Right lobe of liver (tissue), 6 donors: ENCODE measurements around the gene DAPK1. TPM values are rescaled to one million over a fixed set of nuclear protein-coding genes. Genes with fewer than 3 reads are reported as not detected.

Experiments
- ATAC-seq, 4 donors: fragments of 200-7000 bp; cut with Tn5 transposase; one replicate each; pipeline ENCODE4 v1.9.1; 2020; ENCODE audit warnings: mild to moderate bottlenecking in 4 of 4, moderate library complexity in 4 of 4
- DNase-seq, 3 donors: peaks; one replicate each; pipeline ENCODE4 v3.0.0-alpha.2; 2020
- H3K27ac ChIP-seq, 3 donors: fragments of 200-600 bp; one replicate each; pipeline ENCODE4 v1.8.0; 2022
- H3K27me3 ChIP-seq, 2 donors: fragments of 200-600 bp; one replicate each; pipeline ENCODE4 v1.8.0; 2022
- H3K36me3 ChIP-seq, 4 donors: fragments of 200-600 bp; sonication (generic) in 1 of 4; one replicate each; pipeline versions ENCODE4 v1.5.1 to v1.8.0; 2017 to 2022; ENCODE audit warnings: control low read depth in 1 of 4
- H3K4me1 ChIP-seq, 4 donors: fragments of 200-600 bp; sonication (generic) in 1 of 4; one replicate each; pipeline versions ENCODE4 v1.5.1 to v1.8.0; 2017 to 2022; ENCODE audit warnings: control low read depth in 1 of 4
- H3K4me3 ChIP-seq, 3 donors: fragments of 200-600 bp; one replicate each; pipeline ENCODE4 v1.8.0; 2022
- H3K9me3 ChIP-seq, 4 donors: fragments of 200-600 bp; sonication (generic) in 1 of 4; one replicate each; pipeline versions ENCODE4 v1.5.1 to v1.8.0; 2017 to 2022; ENCODE audit warnings: control low read depth in 1 of 4
- CTCF ChIP-seq, 4 donors: fragments of 200-600 bp in 3 of 4; fragments of 450-650 bp in 1 of 4; IDR thresholded peaks; one replicate each; pipeline versions ENCODE4 v1.5.1 to v1.8.0; 2016 to 2022; ENCODE audit warnings: antibody characterized with exemption in 4 of 4, mild to moderate bottlenecking in 2 of 4
- POLR2A ChIP-seq: fragments of 450-650 bp; IDR thresholded peaks from one replicate; pipeline ENCODE4 v1.6.1; 2017; ENCODE audit warnings: antibody characterized with exemption, mild to moderate bottlenecking
- WGBS: methylation state at CpG from one replicate; pipeline ENCODE4 v1.1.6; 2018; ENCODE audit warnings: low coverage, low lambda C conversion rate; ENCODE audit not compliant: insufficient coverage; ENCODE audit errors: missing lambda C conversion rate; 5-methylcytosine and 5-hydroxymethylcytosine counted together
- intact Hi-C, 2 donors: fragments of 100-400 bp; cut with DNase I; formaldehyde crosslinking; loops; one replicate each; pipeline versions ENCODE4 v1.11.2 to v1.14.1; 2022
- total RNA-seq, 6 experiments: library from RNA; depleted of rRNA in 2 of 6; stranded (reverse); fragments of >200 nt in 2 of 6; fragmentation: NEBNext Ultra II Directional in 3 of 6; extraction: Animal tissue kit (Norgen Biotek cat#: 25700) in 3 of 6; gene quantifications; one replicate each; pipeline versions ENCODE4 v1.1.0 to v1.2.4, GENCODE V29; 2016 to 2023
- donor health status: DM: no; HTN: yes; CAD: no.
- donor health status: DM: no; HTN: no; CAD: no.
- donor health status: DM: no; HTN: no; CAD: no.
- donor health status: DM: no; HTN: yes; CAD: no.
- donor health status: DM: no; HTN: yes; CAD: no.

The DAPK1 gene
- total RNA-seq, 6 experiments from 2014 or later = 17.4 to 55.0 (median 33.9) TPM

- H3K4me1 ChIP-seq = peaks cover 0 to 18% (median 7%) of the 10 kb centered on the region in 4 donors
- TF ChIP-seq CTCF (IDR thresholded peaks at IDR 0.05) (no peak), POLR2A (no peak)
- no peak for DNase-seq
- no peaks in the 10 kb centered on the region for H3K36me3 ChIP-seq
- H3K27ac ChIP-seq = no peak overlapping the region
- ATAC-seq = no peak
- no peaks in the 10 kb centered on the region for H3K27me3 ChIP-seq
- no peaks in the 10 kb centered on the region for H3K9me3 ChIP-seq
- WGBS = 90% methylated on average over 3 of the region's 4 CpGs
- intact Hi-C loops = no loop called here
- no peak overlapping the region for H3K4me3 ChIP-seq
Observed at GRCh38 chr9:87534036-87534435, 36.4 kb downstream of the DAPK1 start.

- intact Hi-C loops = no loop called here
- ATAC-seq (no peak), DNase-seq (no peak)
- Histone ChIP-seq H3K9me3 (no peaks in the 10 kb centered on the region), H3K27me3 (no peaks in the 10 kb centered on the region), H3K27ac (no peak overlapping the region), H3K4me1 (peaks cover 0 to 11% (median 4%) of the 10 kb centered on the region in 4 donors), H3K4me3 (no peak overlapping the region), H3K36me3 (no peaks in the 10 kb centered on the region)
- 100% methylated on average over 2 of the region's 2 CpGs for WGBS
- TF ChIP-seq POLR2A (no peak), CTCF (IDR thresholded peaks at IDR 0.05) (no peak)
Observed at GRCh38 chr9:87534957-87535356, 37.3 kb downstream of the DAPK1 start.

GRCh38 chr9:87535817-87536539 is 38.3 kb downstream of the DAPK1 start:
- no peaks in the 10 kb centered on the region for H3K9me3 ChIP-seq
- no peak overlapping the region for H3K4me3 ChIP-seq
- no peaks in the 10 kb centered on the region for H3K27me3 ChIP-seq
- 64% methylated on average over 8 of the region's 8 CpGs for WGBS
- H3K27ac ChIP-seq = no peak overlapping the region
- intact Hi-C loops = no loop called here
- no peak for DNase-seq
- TF ChIP-seq CTCF (IDR thresholded peaks at IDR 0.05) (no peak), POLR2A (no peak)
- peaks cover 0 to 8% (median 4%) of the 10 kb centered on the region in 4 donors for H3K4me1 ChIP-seq
- peak in 1 of 4 donors; percentile 26 for ATAC-seq
- no peaks in the 10 kb centered on the region for H3K36me3 ChIP-seq

- H3K36me3 ChIP-seq = no peaks in the 10 kb centered on the region
- no peak for DNase-seq
- WGBS = 76% methylated on average over 5 of the region's 7 CpGs
- no peak for TF ChIP-seq CTCF (IDR thresholded peaks at IDR 0.05)
- TF ChIP-seq POLR2A = no peak
- H3K4me1 ChIP-seq = no peaks in the 10 kb centered on the region
- no peak for ATAC-seq
- H3K9me3 ChIP-seq = no peaks in the 10 kb centered on the region
- H3K27ac ChIP-seq = no peak overlapping the region
- no peaks in the 10 kb centered on the region for H3K27me3 ChIP-seq
- intact Hi-C loops = no loop called here
- H3K4me3 ChIP-seq = no peak overlapping the region
Observed at GRCh38 chr9:87537625-87538024, 40.0 kb downstream of the DAPK1 start.
